BE2C (cell line): Measurements from ENCODE around the gene PRDX1.
A peak's percentile ranks its signal among the peaks of the same experiment; 100 is the strongest.

Experiments
- DNase-seq: peaks from one replicate; pipeline ENCODE4 v3.0.0-alpha.2; 2020
- H3K27me3 ChIP-seq: fragments of 250-450 bp; sonication (Bioruptor Pico); 2 replicates; pipeline ENCODE4 v1.5.1; 2020; ENCODE audit warnings: mild to moderate bottlenecking
- H3K36me3 ChIP-seq: fragments of 250-450 bp; sonication (Bioruptor Pico); 2 replicates; pipeline ENCODE4 v1.5.1; 2020; ENCODE audit warnings: mild to moderate bottlenecking
- H3K4me1 ChIP-seq: fragments of 250-450 bp; sonication (Bioruptor Pico); 2 replicates; pipeline ENCODE4 v1.5.1; 2020
- H3K4me3 ChIP-seq: 2 replicates; pipeline ENCODE4 v1.5.1; 2011; ENCODE audit warnings: low read depth, low read length
- H3K9me3 ChIP-seq: fragments of 250-450 bp; sonication (Bioruptor Pico); 2 replicates; pipeline ENCODE4 v1.5.1; 2020
- TF ChIP-seq, protein P1 (sequence below): IDR thresholded peaks from 2 replicates; pipeline ENCODE4 v1.5.1; 2012; ENCODE audit warnings: mild to moderate bottlenecking, low read depth, low read length

Gene PRDX1

DNA sequence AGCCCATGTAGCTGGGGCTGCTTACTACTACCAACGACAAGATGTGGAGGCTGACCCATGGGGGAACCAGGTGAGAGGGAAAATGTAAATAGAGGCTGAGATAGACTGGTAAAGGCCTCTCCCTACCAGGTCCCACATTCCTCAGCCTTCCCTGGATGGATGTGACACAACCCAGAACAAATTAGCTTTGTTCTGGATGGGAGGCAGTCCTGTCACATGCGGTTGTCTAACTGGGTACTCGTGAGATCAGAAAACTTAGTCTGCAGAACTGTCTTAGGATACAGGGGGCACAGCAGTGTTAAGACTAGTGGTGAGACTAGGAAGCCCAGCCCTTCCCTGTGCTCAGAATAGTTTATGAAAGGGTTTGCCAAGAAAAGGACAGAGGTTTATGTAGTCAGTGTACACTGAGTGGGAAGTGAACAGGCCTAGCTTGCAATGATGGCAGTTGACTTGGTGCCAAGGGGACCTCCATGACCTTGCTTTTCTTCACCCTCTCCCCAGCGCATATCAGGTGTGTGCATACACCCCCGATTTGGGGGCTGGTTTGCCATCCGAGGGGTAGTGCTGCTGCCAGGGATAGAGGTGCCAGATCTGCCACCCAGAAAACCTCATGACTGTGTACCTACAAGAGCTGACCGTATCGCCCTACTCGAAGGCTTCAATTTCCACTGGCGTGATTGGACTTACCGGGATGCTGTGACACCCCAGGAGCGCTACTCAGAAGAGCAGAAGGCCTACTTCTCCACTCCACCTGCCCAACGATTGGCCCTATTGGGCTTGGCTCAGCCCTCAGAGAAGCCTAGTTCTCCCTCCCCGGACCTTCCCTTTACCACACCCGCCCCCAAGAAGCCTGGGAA is 13.2 kb downstream of the PRDX1 start:
- DNase-seq = no peak
- no peaks in the 10 kb centered on the region for H3K4me1 ChIP-seq
- TF ChIP-seq, protein P1, sequence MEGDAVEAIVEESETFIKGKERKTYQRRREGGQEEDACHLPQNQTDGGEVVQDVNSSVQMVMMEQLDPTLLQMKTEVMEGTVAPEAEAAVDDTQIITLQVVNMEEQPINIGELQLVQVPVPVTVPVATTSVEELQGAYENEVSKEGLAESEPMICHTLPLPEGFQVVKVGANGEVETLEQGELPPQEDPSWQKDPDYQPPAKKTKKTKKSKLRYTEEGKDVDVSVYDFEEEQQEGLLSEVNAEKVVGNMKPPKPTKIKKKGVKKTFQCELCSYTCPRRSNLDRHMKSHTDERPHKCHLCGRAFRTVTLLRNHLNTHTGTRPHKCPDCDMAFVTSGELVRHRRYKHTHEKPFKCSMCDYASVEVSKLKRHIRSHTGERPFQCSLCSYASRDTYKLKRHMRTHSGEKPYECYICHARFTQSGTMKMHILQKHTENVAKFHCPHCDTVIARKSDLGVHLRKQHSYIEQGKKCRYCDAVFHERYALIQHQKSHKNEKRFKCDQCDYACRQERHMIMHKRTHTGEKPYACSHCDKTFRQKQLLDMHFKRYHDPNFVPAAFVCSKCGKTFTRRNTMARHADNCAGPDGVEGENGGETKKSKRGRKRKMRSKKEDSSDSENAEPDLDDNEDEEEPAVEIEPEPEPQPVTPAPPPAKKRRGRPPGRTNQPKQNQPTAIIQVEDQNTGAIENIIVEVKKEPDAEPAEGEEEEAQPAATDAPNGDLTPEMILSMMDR = no peak
- H3K4me3 ChIP-seq = no peak overlapping the region
- no peaks in the 10 kb centered on the region for H3K9me3 ChIP-seq
- H3K27me3 ChIP-seq = no peaks in the 10 kb centered on the region
- peaks cover 27% of the 10 kb centered on the region for H3K36me3 ChIP-seq

DNA sequence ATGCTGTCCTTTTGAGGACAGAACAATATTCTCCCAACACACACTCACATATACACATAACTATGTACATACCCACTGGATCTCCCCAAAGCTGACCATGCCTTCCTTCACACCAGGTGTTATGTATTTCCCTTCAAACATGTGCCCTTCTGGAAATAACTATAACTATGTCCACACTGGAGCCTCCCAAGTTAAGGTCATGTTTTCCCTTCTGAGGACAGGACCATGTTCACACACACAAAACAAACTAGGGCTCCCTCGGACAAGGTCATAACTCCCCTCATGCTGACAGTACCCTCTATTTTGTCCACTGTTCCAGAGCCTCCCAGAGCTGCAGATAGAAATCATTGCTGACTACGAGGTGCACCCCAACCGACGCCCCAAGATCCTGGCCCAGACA is 13.8 kb downstream of the PRDX1 start:
- peaks cover 21% of the 10 kb centered on the region for H3K36me3 ChIP-seq
- H3K4me3 ChIP-seq = no peak overlapping the region
- no peak for DNase-seq
- H3K27me3 ChIP-seq = no peaks in the 10 kb centered on the region
- no peaks in the 10 kb centered on the region for H3K9me3 ChIP-seq
- TF ChIP-seq, protein P1 = no peak
- no peaks in the 10 kb centered on the region for H3K4me1 ChIP-seq

GRCh38 chr1:45507195-45507594 is 14.5 kb downstream of the PRDX1 start:
- Histone ChIP-seq H3K27me3 (no peaks in the 10 kb centered on the region), H3K9me3 (no peaks in the 10 kb centered on the region), H3K4me3 (no peak overlapping the region), H3K36me3 (peaks cover 14% of the 10 kb centered on the region), H3K4me1 (no peaks in the 10 kb centered on the region)
- DNase-seq = no peak
- TF ChIP-seq, protein P1 = no peak

DNA sequence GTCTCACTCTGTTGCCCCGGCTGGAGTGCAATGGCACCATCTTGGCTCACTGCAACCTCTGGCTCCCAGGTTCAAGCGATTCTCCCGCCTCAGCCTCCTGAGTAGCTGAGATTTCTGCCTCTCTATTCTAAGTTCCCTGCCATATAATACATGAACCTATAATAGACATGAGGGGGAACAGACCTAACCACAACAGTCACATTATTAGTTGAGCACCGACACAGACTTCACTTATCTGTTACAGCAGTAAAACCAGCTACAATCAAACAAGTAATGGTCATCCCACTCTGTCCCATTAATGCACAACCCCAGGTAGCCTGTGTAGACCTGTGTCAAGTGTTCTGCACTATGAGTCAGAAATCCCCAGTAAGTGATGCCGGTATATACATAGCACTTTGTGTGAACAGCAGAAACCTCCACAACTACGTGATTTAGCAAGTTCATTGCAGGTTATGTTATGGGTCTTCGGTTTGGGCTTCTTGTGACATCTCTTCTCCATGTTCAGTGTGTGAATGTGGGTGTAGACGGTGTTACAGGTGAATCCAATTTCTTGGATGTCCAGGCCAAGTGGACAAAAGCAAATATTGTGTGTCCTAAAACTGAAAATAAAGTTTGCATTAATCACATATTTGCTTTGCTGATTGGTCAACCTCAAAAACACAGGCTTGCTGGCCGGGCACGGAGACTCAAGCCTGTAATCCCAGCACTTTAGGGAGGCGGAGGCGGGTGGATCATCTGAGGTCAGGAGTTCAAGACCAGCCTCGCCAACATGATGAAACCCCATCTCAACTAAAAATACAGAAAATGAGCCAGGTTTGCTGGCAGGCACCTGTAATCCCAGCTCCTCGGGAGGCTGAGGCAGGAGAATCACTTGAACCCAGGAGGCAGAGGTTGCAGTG is 18.0 kb downstream of the PRDX1 start:
- H3K27me3 ChIP-seq = no peaks in the 10 kb centered on the region
- H3K4me1 ChIP-seq = no peaks in the 10 kb centered on the region
- no peaks in the 10 kb centered on the region for H3K36me3 ChIP-seq
- no peak for DNase-seq
- H3K4me3 ChIP-seq = no peak overlapping the region
- TF ChIP-seq, protein P1 = no peak
- no peaks in the 10 kb centered on the region for H3K9me3 ChIP-seq

- no peak for DNase-seq
- Histone ChIP-seq H3K27me3 (no peaks in the 10 kb centered on the region), H3K9me3 (no peaks in the 10 kb centered on the region), H3K4me1 (no peaks in the 10 kb centered on the region), H3K36me3 (no peaks in the 10 kb centered on the region), H3K4me3 (no peak overlapping the region)
- TF ChIP-seq, protein P1 = no peak
Observed at GRCh38 chr1:45501505-45501859, 20.2 kb downstream of the PRDX1 start.

DNA sequence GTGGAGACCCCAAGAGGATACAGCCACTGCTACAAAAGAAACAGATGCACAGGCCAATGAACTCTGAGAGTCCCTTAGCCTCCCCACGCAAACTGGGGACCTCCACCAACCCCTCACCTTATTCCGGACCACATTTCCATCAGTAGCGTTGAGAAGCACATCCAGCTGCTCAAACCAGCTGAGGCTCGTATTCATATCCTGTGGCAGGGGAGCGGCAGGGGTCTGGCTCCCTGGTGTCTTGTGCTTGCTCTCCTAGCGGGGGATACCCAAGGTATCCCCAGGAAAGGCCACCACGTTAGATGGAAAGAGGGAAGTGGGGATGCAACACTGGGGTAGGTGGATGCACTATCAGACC is 22.3 kb downstream of the PRDX1 start:
- Histone ChIP-seq H3K36me3 (no peaks in the 10 kb centered on the region), H3K4me3 (peak overlapping the region; percentile 69), H3K4me1 (no peaks in the 10 kb centered on the region), H3K27me3 (no peaks in the 10 kb centered on the region), H3K9me3 (no peaks in the 10 kb centered on the region)
- TF ChIP-seq, protein P1 = no peak
- no peak for DNase-seq
